ENCODE data around the gene EGR2.

EGR2 gene

DNA sequence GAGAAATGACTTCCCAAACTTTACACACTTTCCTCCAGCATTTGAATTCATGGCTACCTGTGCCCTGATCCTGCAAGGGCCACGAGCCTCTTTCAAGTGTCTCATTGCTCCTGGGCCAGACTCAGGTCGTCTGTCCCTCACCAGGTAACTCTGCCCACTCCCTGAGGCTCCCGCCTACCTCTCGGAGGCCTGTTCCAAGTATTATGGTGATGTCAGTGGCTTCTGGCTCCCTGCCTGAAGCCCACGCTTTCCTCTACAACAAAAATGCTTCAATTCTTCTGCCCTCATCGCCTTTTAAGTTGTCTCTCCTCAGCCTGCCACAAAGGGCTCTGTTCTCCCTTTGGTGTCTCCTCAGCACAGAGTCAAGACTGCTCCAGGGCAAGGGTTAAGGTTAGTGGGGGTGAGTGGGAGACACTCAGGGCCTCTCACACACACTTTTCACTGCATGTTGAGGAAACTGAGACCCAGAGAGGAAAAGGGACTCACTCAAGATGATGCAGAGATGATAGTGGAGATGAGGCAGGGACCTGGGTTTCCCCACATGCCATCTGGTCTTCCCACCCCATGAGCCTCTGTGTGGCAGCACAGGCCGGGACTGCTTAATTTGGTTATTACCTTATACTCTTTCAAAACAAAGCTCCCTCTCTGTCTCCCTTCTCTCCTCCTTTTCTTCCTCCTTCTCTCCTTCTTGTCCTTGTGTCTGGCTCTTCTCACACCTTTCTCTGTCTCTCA, 28.3 kb upstream of the EGR2 start:
- TF ChIP-seq POLR2A (IDR thresholded peaks at IDR 0.05; ENCODE audit: low read depth, low read length) = no peak
- TF ChIP-seq POLR2AphosphoS5 (IDR thresholded peaks at IDR 0.05; ENCODE audit: low read depth, low read length) = no peak
- TF ChIP-seq TAF1 (IDR thresholded peaks at IDR 0.05; ENCODE audit: borderline replicate concordance, low read depth, low read length) = no peak
- no peak for FAIRE-seq
- no peak for DNase-seq (ENCODE audit: insufficient read length)

DNA sequence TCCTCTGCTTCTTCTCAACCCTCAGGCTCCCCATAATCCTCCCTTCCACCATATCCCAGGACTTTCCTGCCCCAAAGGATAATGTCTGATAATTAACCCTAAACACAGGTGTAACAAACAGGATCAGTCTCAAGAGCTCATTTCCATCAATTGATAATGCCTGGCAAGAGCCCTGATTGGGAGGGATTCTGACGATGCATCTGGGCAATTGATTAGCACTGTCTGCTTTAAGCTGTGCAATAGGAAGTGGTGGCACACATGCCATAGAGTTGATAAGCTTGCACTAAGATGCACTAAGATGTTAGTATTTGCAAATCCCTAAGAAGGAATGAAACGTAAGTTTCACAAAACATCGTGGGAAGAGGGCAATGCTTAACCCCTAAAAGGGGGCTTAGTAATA, 27.4 kb upstream of the EGR2 start:
- no peak for TF ChIP-seq TAF1 (IDR thresholded peaks at IDR 0.05; ENCODE audit: borderline replicate concordance, low read depth, low read length)
- TF ChIP-seq POLR2A (IDR thresholded peaks at IDR 0.05; ENCODE audit: low read depth, low read length) = no peak
- no peak for TF ChIP-seq POLR2AphosphoS5 (IDR thresholded peaks at IDR 0.05; ENCODE audit: low read depth, low read length)
- FAIRE-seq (no peak), DNase-seq (ENCODE audit: insufficient read length) (no peak)

DNA sequence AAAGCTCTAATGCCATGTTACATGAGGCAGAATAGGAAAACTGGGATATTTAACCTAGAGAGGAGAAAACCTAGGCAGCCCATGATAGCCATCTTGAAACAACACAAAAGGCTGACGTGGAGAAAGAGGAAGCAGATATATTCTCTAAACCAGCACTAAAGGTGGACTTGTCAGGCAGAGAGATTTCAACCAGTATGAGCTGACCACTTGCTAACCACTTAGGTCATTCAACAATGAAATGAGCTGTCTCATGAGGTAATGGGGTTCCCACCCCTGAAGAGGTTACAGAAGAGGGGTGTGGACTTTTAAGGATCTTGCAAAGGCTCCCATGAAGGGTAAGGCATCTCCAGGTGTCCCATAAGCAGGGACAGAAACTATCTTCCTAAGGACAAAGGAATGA, 26.8 kb upstream of the EGR2 start:
- no peak for DNase-seq (ENCODE audit: insufficient read length)
- no peak for FAIRE-seq
- TF ChIP-seq POLR2A (IDR thresholded peaks at IDR 0.05; ENCODE audit: low read depth, low read length) = no peak
- TF ChIP-seq POLR2AphosphoS5 (IDR thresholded peaks at IDR 0.05; ENCODE audit: low read depth, low read length) = no peak
- TF ChIP-seq TAF1 (IDR thresholded peaks at IDR 0.05; ENCODE audit: borderline replicate concordance, low read depth, low read length) = no peak

DNA sequence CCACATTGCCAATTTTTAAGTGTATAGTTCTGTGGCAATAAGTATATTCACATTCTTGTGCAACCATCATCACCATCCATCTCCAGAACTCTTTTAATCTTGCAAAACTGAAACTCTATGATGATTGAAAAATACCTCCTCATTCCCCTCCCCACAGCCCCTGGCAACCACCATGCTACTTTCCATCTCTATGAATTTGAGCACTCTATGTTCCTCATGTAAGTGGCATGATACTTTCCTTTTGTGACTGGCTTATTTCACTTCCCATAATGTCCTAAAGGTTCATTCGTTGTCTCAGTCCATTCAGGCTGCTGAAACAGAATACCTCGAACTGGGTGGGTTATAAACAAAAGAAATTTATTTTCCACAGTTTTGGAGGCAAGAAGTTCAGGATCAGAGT, 23.4 kb upstream of the EGR2 start:
- no peak for FAIRE-seq
- TF ChIP-seq TAF1 (IDR thresholded peaks at IDR 0.05; ENCODE audit: borderline replicate concordance, low read depth, low read length) (no peak), POLR2A (IDR thresholded peaks at IDR 0.05; ENCODE audit: low read depth, low read length) (no peak), POLR2AphosphoS5 (IDR thresholded peaks at IDR 0.05; ENCODE audit: low read depth, low read length) (no peak)

DNA sequence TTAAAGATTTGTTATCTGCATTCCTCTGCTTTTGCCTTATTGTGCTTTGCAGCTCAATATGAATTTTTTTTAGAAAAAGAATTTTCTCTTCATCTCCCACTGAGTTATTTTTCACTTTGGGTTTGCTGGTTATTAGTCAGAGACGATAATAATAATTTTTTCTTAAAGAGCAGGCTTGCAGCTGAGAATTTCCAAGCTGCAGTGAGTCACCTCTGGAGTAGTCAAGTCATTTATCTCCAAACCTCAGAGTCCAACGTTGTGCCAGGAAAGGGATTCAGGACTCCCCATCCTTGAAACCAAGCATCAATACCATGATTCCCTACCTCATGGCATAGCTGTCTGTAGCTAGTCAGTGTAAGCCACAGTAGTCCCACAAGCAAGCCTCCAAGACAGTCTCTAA, 15.2 kb upstream of the EGR2 start:
- DNase-seq (ENCODE audit: insufficient read length) = no peak
- peak; percentile 66 for FAIRE-seq
- TF ChIP-seq TAF1 (IDR thresholded peaks at IDR 0.05; ENCODE audit: borderline replicate concordance, low read depth, low read length) (no peak), POLR2AphosphoS5 (IDR thresholded peaks at IDR 0.05; ENCODE audit: low read depth, low read length) (no peak), POLR2A (IDR thresholded peaks at IDR 0.05; ENCODE audit: low read depth, low read length) (no peak)

More for the DNA sequence above, 23.4 kb upstream of the EGR2 start:
- no peak for DNase-seq (ENCODE audit: insufficient read length)

DNA sequence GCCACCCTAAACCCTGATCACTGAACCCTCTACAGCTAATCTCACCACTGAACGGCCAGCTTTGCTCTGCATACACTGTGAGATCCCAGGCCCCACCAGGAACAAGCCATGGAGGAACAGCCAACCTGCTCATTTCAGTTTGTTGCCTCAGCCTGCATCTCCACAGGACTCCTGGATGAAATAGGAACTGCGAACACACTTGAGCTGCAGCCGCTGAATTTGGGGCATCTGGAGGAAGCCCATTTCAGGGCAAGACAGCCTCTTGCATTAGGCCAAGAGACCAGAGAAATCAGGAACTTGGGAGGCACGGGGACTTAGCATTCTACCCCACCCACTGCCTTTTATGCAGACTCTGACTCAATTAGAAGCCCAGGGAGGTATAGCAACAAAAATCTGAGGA, 14.5 kb upstream of the EGR2 start:
- TF ChIP-seq TAF1 (IDR thresholded peaks at IDR 0.05; ENCODE audit: borderline replicate concordance, low read depth, low read length) = no peak
- no peak for TF ChIP-seq POLR2A (IDR thresholded peaks at IDR 0.05; ENCODE audit: low read depth, low read length)
- TF ChIP-seq POLR2AphosphoS5 (IDR thresholded peaks at IDR 0.05; ENCODE audit: low read depth, low read length) = no peak
- DNase-seq (ENCODE audit: insufficient read length) (no peak), FAIRE-seq (no peak)

DNA sequence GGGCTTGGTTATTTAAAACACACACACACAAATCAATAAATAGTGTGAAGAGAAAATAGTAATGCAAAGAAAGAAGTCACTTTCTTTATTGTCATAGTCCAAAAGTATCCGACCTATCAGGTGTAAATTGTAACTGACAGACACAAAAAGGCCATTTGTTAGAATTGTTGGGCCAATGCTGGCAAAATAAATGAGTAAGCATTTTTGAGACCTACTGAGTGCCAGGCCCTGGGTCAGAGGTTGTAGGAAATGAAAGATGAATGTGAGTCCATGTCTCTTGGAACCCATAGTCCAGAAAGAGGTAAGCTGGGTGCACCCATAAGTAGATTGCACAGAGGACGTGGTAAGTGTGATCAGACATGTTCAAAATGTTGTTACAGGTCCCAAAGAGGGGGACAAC, 13.5 kb upstream of the EGR2 start:
- DNase-seq (ENCODE audit: insufficient read length) (no peak), FAIRE-seq (no peak)
- no peak for TF ChIP-seq POLR2AphosphoS5 (IDR thresholded peaks at IDR 0.05; ENCODE audit: low read depth, low read length)

DNA sequence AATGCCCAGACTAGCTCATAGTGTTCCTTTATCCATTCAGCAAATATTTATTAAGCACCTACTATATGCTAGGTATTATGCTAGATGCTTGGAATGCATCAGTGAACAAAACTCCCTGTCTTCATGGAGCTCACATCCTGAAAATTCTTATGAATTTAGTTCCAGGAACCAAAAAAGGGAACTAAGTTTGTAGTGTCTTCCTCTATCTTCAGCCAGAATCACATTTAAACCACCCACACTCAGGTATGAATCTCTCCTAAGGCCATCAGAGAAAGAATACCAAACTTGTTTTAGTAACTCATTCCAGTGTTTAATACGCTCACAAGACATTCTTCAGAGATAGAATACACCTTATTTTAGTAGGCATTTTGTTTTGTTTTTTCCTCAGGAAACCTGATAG, 10.1 kb upstream of the EGR2 start:
- FAIRE-seq (no peak), DNase-seq (ENCODE audit: insufficient read length) (no peak)
- TF ChIP-seq TAF1 (IDR thresholded peaks at IDR 0.05; ENCODE audit: borderline replicate concordance, low read depth, low read length) (no peak), POLR2A (IDR thresholded peaks at IDR 0.05; ENCODE audit: low read depth, low read length) (no peak), POLR2AphosphoS5 (IDR thresholded peaks at IDR 0.05; ENCODE audit: low read depth, low read length) (no peak)

DNA sequence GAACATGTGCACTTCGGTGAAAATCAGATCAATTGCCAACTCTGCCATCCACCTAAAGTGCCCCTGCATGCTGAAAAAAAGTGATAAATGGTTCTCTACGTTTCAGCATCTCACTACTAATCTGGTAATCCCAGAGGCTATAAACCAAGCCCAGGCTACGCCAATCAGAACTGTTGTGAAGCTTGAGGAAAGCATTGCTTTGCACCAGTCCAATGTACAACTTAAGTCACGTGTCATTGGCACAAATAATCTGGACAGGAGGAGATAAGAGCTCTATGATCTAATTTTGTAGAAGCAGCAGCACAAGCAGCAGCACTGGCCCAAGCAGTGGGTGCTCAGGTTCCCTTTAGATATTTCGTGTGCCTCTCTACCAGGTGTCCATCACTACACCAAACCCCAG, 4.4 kb upstream of the EGR2 start:
- TF ChIP-seq POLR2A (IDR thresholded peaks at IDR 0.05; ENCODE audit: low read depth, low read length) (no peak), TAF1 (IDR thresholded peaks at IDR 0.05; ENCODE audit: borderline replicate concordance, low read depth, low read length) (no peak), POLR2AphosphoS5 (IDR thresholded peaks at IDR 0.05; ENCODE audit: low read depth, low read length) (no peak)
- DNase-seq (ENCODE audit: insufficient read length) = no peak
- FAIRE-seq = no peak

DNA sequence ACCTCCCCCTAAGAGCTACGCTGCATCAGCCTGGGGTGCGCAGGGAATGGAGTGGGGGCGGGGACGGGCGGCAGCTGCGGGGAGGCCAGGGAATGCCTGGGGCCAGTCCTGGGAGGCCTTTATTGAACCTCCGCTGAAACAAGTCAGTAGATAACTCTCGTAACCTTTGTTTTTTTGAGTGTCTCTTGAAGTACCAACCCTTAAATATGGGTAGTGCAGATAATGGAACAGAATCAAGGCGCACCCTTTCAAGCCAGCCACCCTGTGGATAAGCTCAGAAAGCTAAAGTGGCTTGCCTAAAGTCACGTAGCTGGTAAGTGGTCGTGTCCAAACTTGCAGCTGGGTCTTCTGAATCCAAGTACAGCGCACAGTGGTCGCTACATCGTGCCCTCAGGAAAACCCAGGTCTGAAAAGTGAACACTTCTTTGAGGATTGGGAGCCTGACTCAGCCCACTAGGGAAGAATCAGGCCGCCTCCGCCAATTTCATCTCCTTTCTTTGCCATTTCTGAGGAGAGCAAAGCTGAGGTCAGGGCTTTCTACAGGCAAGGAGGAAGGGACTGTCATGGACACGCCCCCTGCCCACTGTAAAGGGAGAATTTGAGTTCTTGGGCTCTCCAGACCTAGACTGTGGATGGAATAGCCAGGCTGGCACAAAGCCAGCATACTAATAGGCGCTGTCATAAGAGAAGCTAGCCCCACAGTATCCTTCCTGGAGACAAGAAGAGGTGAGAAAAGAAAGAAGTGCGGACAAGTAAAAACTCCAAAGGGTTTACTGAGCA, 3.2 kb upstream of the EGR2 start:
- TF ChIP-seq POLR2AphosphoS5 (IDR thresholded peaks at IDR 0.05; ENCODE audit: low read depth, low read length) (no peak), POLR2A (IDR thresholded peaks at IDR 0.05; ENCODE audit: low read depth, low read length) (no peak), TAF1 (IDR thresholded peaks at IDR 0.05; ENCODE audit: borderline replicate concordance, low read depth, low read length) (no peak)
- DNase-seq (ENCODE audit: insufficient read length) (no peak), FAIRE-seq (no peak)

DNA sequence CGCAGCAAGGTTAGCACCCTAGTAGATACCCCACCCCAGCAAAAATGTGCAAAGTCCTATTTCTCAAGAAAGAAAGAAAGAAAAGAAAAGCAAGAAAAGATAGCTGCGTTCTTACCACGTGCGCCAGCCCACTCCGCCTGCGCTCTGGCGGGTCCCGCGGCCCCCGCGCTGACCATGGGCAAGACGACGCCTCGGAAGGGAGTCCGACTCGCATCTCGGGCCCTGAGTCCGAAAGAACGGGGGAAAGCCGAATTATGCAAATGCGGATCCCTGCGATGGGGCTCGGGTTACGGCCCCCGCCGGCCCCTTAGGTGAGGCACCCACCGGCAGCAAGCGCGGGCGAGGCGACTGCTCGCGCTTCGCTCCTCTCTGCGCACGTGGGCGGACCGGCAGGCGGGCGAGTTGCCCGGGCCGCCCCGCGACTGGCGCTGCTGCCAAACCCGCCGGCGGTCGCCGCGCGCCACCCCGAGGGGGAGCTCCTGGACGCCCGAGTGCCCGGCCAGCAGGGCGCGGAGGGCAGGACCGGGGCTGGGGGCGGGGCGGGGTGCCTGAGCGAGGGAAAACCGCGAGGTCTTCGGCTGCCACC, 2.4 kb upstream of the EGR2 start:
- no peak for TF ChIP-seq POLR2AphosphoS5 (IDR thresholded peaks at IDR 0.05; ENCODE audit: low read depth, low read length)
- TF ChIP-seq TAF1 (IDR thresholded peaks at IDR 0.05; ENCODE audit: borderline replicate concordance, low read depth, low read length) = no peak
- no peak for TF ChIP-seq POLR2A (IDR thresholded peaks at IDR 0.05; ENCODE audit: low read depth, low read length)
- DNase-seq (ENCODE audit: insufficient read length) = no peak
- FAIRE-seq = no peak
